ENCODE measurements around the gene XPR1.

The XPR1 gene

GRCh38 chr1:180934563-180934962, 302.7 kb downstream of the XPR1 start:
- ChIA-PET POLR2A (no interaction called here), CTCF (interaction anchor here (1.0 kb wide), 1 partner anchor 12 kb away, joined by 3 read pairs; no protein-coding TSS in a partner anchor)
- TF ChIP-seq CTCF (IDR thresholded peaks at IDR 0.05; ENCODE audit: control extremely low read depth, extremely low read depth, low read depth, missing control alignments): no peak
- DNase-seq (ENCODE audit: extremely low spot score): peak; percentile 51

GRCh38 chr1:180935326-180936109, 303.7 kb downstream of the XPR1 start:
- TF ChIP-seq CTCF (IDR thresholded peaks at IDR 0.05; ENCODE audit: control extremely low read depth, extremely low read depth, low read depth, missing control alignments): no peak
- DNase-seq (ENCODE audit: extremely low spot score): peak; percentile 80
- ChIA-PET CTCF (interaction anchor here (1.0 kb wide), 2 partner anchors 15 to 54 kb away, joined by 3 read pairs; no protein-coding TSS in a partner anchor), POLR2A (no interaction called here)

- TF ChIP-seq CTCF (IDR thresholded peaks at IDR 0.05; ENCODE audit: control extremely low read depth, extremely low read depth, low read depth, missing control alignments): no peak
- ChIA-PET POLR2A (no interaction called here), CTCF (interaction anchor here (0.9 kb wide), 1 partner anchor 9 kb away, joined by 3 read pairs; no protein-coding TSS in a partner anchor)
- no peak for DNase-seq (ENCODE audit: extremely low spot score)
These were observed 304.5 kb downstream of the XPR1 start for GRCh38 chr1:180936110-180937011.

GRCh38 chr1:180937012-180937372, 305.2 kb downstream of the XPR1 start:
- ChIA-PET CTCF (interaction anchor here (0.9 kb wide), 1 partner anchor 9 kb away, joined by 3 read pairs; no protein-coding TSS in a partner anchor), POLR2A (no interaction called here)
- DNase-seq (ENCODE audit: extremely low spot score): no peak
- TF ChIP-seq CTCF (IDR thresholded peaks at IDR 0.05; ENCODE audit: control extremely low read depth, extremely low read depth, low read depth, missing control alignments): no peak

GRCh38 chr1:180937624-180938225, 305.9 kb downstream of the XPR1 start:
- CTCF ChIA-PET: interaction anchor here (1.5 kb wide), 1 partner anchor 9 kb away, joined by 5 read pairs; no protein-coding TSS in a partner anchor
- no peak for DNase-seq (ENCODE audit: extremely low spot score)
- no peak for TF ChIP-seq CTCF (IDR thresholded peaks at IDR 0.05; ENCODE audit: control extremely low read depth, extremely low read depth, low read depth, missing control alignments)
- POLR2A ChIA-PET: no interaction called here

Data from GM10248 (cell line).